ENCODE data around the gene ARSB. TPM values are rescaled to one million over a fixed set of nuclear protein-coding genes. Genes with fewer than 3 reads are reported as not detected.

The ARSB gene
- total RNA-seq, 1 donor from 2014 or later = 30.2 TPM

- H3K9me3 Mint-ChIP-seq (ENCODE audit: unreplicated experiment) = peaks cover 4% of the 10 kb centered on the region
- Histone ChIP-seq H3K9me3 (ENCODE audit: insufficient read depth, low read depth, low read length) (no peaks in the 10 kb centered on the region), H3K36me3 (ENCODE audit: insufficient read depth, low read length) (no peaks in the 10 kb centered on the region), H3K27me3 (ENCODE audit: insufficient read depth, low read length) (no peaks in the 10 kb centered on the region), H3K9ac (ENCODE audit: low read length) (no peak overlapping the region), H3K4me3 (ENCODE audit: insufficient read depth, low read depth, low read length) (no peak overlapping the region), H3K4me1 (ENCODE audit: insufficient read depth, low read length) (no peaks in the 10 kb centered on the region), H3K79me2 (ENCODE audit: insufficient read depth, low read length) (no peaks in the 10 kb centered on the region), H4K20me1 (ENCODE audit: insufficient read depth, low read length) (no peaks in the 10 kb centered on the region), H3K27ac (ENCODE audit: low read depth, low read length) (no peak overlapping the region), H2AFZ (ENCODE audit: low read depth, low read length) (no peak overlapping the region), H3K4me2 (ENCODE audit: low read length) (no peak overlapping the region)
- DNase-seq (ENCODE audit: low read depth) (no peak), FAIRE-seq (no peak)
- H3K4me1 Mint-ChIP-seq (ENCODE audit: low read depth, unreplicated experiment) = no peaks in the 10 kb centered on the region
- TF ChIP-seq EZH2 (IDR thresholded peaks at IDR 0.05; ENCODE audit: insufficient read depth, low read length) (no peak), CTCF (IDR thresholded peaks at IDR 0.05; ENCODE audit: insufficient read depth, low read depth, low read length) (no peak)
- H3K27me3 Mint-ChIP-seq (ENCODE audit: low read depth, unreplicated experiment) = no peaks in the 10 kb centered on the region
- H3K36me3 Mint-ChIP-seq (ENCODE audit: low read depth, unreplicated experiment) = peaks cover 4% of the 10 kb centered on the region
- H3K4me3 Mint-ChIP-seq (ENCODE audit: unreplicated experiment) = no peak overlapping the region
- H3K27ac Mint-ChIP-seq (ENCODE audit: unreplicated experiment) = no peak overlapping the region
Measured at GRCh38 chr5:78827725-78828124, 157.4 kb downstream of the ARSB start.

GRCh38 chr5:78824831-78825281 lies 160.3 kb downstream of the ARSB start:
- Mint-ChIP-seq H3K9me3 (ENCODE audit: unreplicated experiment) (peaks cover 4% of the 10 kb centered on the region), H3K36me3 (ENCODE audit: low read depth, unreplicated experiment) (peaks cover 2% of the 10 kb centered on the region), H3K27ac (ENCODE audit: unreplicated experiment) (no peak overlapping the region), H3K4me1 (ENCODE audit: low read depth, unreplicated experiment) (no peaks in the 10 kb centered on the region), H3K4me3 (ENCODE audit: unreplicated experiment) (no peak overlapping the region), H3K27me3 (ENCODE audit: low read depth, unreplicated experiment) (no peaks in the 10 kb centered on the region)
- H3K4me3 ChIP-seq (ENCODE audit: insufficient read depth, low read depth, low read length) = no peak overlapping the region
- no peak overlapping the region for H3K27ac ChIP-seq (ENCODE audit: low read depth, low read length)
- H3K79me2 ChIP-seq (ENCODE audit: insufficient read depth, low read length) = no peaks in the 10 kb centered on the region
- H4K20me1 ChIP-seq (ENCODE audit: insufficient read depth, low read length) = no peaks in the 10 kb centered on the region
- no peak overlapping the region for H3K9ac ChIP-seq (ENCODE audit: low read length)
- H3K27me3 ChIP-seq (ENCODE audit: insufficient read depth, low read length) = no peaks in the 10 kb centered on the region
- no peaks in the 10 kb centered on the region for H3K9me3 ChIP-seq (ENCODE audit: insufficient read depth, low read depth, low read length)
- FAIRE-seq (no peak), DNase-seq (ENCODE audit: low read depth) (peak; percentile 84)
- no peaks in the 10 kb centered on the region for H3K36me3 ChIP-seq (ENCODE audit: insufficient read depth, low read length)
- TF ChIP-seq CTCF (IDR thresholded peaks at IDR 0.05; ENCODE audit: insufficient read depth, low read depth, low read length) = no peak
- TF ChIP-seq EZH2 (IDR thresholded peaks at IDR 0.05; ENCODE audit: insufficient read depth, low read length) = no peak
- no peaks in the 10 kb centered on the region for H3K4me1 ChIP-seq (ENCODE audit: insufficient read depth, low read length)
- H3K4me2 ChIP-seq (ENCODE audit: low read length) = no peak overlapping the region
- no peak overlapping the region for H2AFZ ChIP-seq (ENCODE audit: low read depth, low read length)

- H3K9me3 Mint-ChIP-seq (ENCODE audit: unreplicated experiment) = peaks cover 2% of the 10 kb centered on the region
- H3K27me3 ChIP-seq (ENCODE audit: insufficient read depth, low read length) = no peaks in the 10 kb centered on the region
Measured at GRCh38 chr5:78823196-78823595, 161.9 kb downstream of the ARSB start.

More at GRCh38 chr5:78823196-78823595, 161.9 kb downstream of the ARSB start:
- DNase-seq (ENCODE audit: low read depth) (no peak), FAIRE-seq (no peak)
- Histone ChIP-seq H4K20me1 (ENCODE audit: insufficient read depth, low read length) (no peaks in the 10 kb centered on the region), H3K4me2 (ENCODE audit: low read length) (no peak overlapping the region), H3K36me3 (ENCODE audit: insufficient read depth, low read length) (no peaks in the 10 kb centered on the region), H3K4me3 (ENCODE audit: insufficient read depth, low read depth, low read length) (no peak overlapping the region), H3K9ac (ENCODE audit: low read length) (no peak overlapping the region), H3K9me3 (ENCODE audit: insufficient read depth, low read depth, low read length) (no peaks in the 10 kb centered on the region), H2AFZ (ENCODE audit: low read depth, low read length) (no peak overlapping the region), H3K79me2 (ENCODE audit: insufficient read depth, low read length) (no peaks in the 10 kb centered on the region), H3K4me1 (ENCODE audit: insufficient read depth, low read length) (no peaks in the 10 kb centered on the region), H3K27ac (ENCODE audit: low read depth, low read length) (no peak overlapping the region)
- H3K27ac Mint-ChIP-seq (ENCODE audit: unreplicated experiment) = no peak overlapping the region
- TF ChIP-seq CTCF (IDR thresholded peaks at IDR 0.05; ENCODE audit: insufficient read depth, low read depth, low read length) (no peak), EZH2 (IDR thresholded peaks at IDR 0.05; ENCODE audit: insufficient read depth, low read length) (no peak)
- peaks cover 2% of the 10 kb centered on the region for H3K36me3 Mint-ChIP-seq (ENCODE audit: low read depth, unreplicated experiment)
- H3K4me3 Mint-ChIP-seq (ENCODE audit: unreplicated experiment) = no peak overlapping the region
- H3K4me1 Mint-ChIP-seq (ENCODE audit: low read depth, unreplicated experiment) = no peaks in the 10 kb centered on the region
- no peaks in the 10 kb centered on the region for H3K27me3 Mint-ChIP-seq (ENCODE audit: low read depth, unreplicated experiment)

Data from astrocyte (in vitro differentiated cells and primary cell).